Left lung (tissue), 10 donors: ENCODE data around the gene HSPA9. TPM values are rescaled to one million over a fixed set of nuclear protein-coding genes. Genes with fewer than 3 reads are reported as not detected.

Experiments
- ATAC-seq: fragments of 200-7000 bp; cut with Tn5 transposase; one replicate; pipeline ENCODE4 v1.9.1; 2020; ENCODE audit warnings: moderate library complexity
- DNase-seq, 4 donors: peaks; one replicate each; pipeline ENCODE4 v3.0.0-alpha.2; 2013 to 2020
- H3K27ac ChIP-seq, 2 donors: fragments of 200-600 bp; sonication (generic) in 1 of 2; one replicate each; pipeline versions ENCODE4 v1.5.0 to v1.8.0; 2020 to 2021
- H3K27me3 ChIP-seq, 2 donors: fragments of 200-600 bp; sonication (generic) in 1 of 2; one replicate each; pipeline versions ENCODE4 v1.5.0 to v1.8.0; 2020 to 2021
- H3K36me3 ChIP-seq, 2 donors: fragments of 200-600 bp; sonication (generic) in 1 of 2; one replicate each; pipeline versions ENCODE4 v1.5.0 to v1.8.0; 2020 to 2021
- H3K4me1 ChIP-seq, 2 donors: fragments of 200-600 bp; one replicate each; pipeline ENCODE4 v1.8.0; 2021
- H3K4me3 ChIP-seq, 2 donors: fragments of 200-600 bp; sonication (generic) in 1 of 2; one replicate each; pipeline versions ENCODE4 v1.5.0 to v1.8.0; 2020 to 2021; ENCODE audit warnings: mild to moderate bottlenecking in 1 of 2
- H3K9me3 ChIP-seq, 2 donors: fragments of 200-600 bp; sonication (generic) in 1 of 2; one replicate each; pipeline versions ENCODE4 v1.5.0 to v1.8.0; 2020 to 2021
- intact Hi-C, 2 donors: fragments of 100-400 bp; cut with DNase I; formaldehyde crosslinking; loops; one replicate each; pipeline versions ENCODE4 v1.11.2 to v1.14.2; 2022
- polyA plus RNA-seq, 6 donors: library from polyadenylated mRNA; unstranded; fragments of 120-200 nt; gene quantifications; one replicate each; pipeline ENCODE4 v1.2.1, GENCODE V29; 2013; ENCODE audit not compliant: insufficient read length in 6 of 6
- total RNA-seq, 2 donors: library from RNA; stranded (reverse); fragmentation: NEBNext Ultra II Directional; extraction: Animal tissue kit (Norgen Biotek cat#: 25700); gene quantifications; one replicate each; pipeline ENCODE4 v1.2.1, GENCODE V29; 2021
- TF ChIP-seq, protein P1 (sequence below), 2 donors: fragments of 200-600 bp; sonication (generic) in 1 of 2; IDR thresholded peaks; one replicate each; pipeline versions ENCODE4 v1.5.0 to v1.8.0; 2021; ENCODE audit warnings: antibody characterized with exemption in 2 of 2
- donor health status: DM: no; HTN: yes; CAD: no.
- donor health status: DM: no; HTN: no; CAD: no.

Gene HSPA9
- total and polyA plus RNA-seq, 8 donors = 128 to 220 (median 209) TPM

DNA sequence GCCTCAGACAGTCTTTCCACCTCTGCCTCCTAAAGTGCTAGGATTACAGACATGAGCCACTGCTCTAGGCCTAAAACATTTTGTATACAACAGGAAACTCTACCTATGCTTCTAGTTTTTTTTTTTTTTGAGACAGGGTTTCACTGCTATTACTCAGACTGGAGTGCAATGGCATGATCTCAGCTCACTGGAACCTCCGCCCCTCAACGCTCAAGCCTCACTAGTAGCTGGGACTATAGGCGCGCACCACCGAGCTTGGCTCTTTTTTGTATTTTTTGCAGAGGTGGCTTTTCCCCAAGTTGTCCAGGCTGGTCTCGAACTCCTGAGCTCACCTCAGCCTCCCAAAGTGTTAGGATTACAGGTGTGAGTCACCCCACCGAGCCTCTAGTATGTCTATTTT is 5.4 kb downstream of the HSPA9 start:
- TF ChIP-seq, protein P1, sequence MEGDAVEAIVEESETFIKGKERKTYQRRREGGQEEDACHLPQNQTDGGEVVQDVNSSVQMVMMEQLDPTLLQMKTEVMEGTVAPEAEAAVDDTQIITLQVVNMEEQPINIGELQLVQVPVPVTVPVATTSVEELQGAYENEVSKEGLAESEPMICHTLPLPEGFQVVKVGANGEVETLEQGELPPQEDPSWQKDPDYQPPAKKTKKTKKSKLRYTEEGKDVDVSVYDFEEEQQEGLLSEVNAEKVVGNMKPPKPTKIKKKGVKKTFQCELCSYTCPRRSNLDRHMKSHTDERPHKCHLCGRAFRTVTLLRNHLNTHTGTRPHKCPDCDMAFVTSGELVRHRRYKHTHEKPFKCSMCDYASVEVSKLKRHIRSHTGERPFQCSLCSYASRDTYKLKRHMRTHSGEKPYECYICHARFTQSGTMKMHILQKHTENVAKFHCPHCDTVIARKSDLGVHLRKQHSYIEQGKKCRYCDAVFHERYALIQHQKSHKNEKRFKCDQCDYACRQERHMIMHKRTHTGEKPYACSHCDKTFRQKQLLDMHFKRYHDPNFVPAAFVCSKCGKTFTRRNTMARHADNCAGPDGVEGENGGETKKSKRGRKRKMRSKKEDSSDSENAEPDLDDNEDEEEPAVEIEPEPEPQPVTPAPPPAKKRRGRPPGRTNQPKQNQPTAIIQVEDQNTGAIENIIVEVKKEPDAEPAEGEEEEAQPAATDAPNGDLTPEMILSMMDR (IDR thresholded peaks at IDR 0.05) = no peak
- no peak for ATAC-seq
- no peak overlapping the region for H3K27ac ChIP-seq
- H3K36me3 ChIP-seq = peaks cover 0 to 88% of the 10 kb centered on the region in 2 donors
- no peaks in the 10 kb centered on the region for H3K27me3 ChIP-seq
- no peak overlapping the region for H3K4me3 ChIP-seq
- intact Hi-C loops = no loop called here
- no peak for DNase-seq
- H3K4me1 ChIP-seq = peaks cover 10 to 19% of the 10 kb centered on the region in 2 donors
- no peaks in the 10 kb centered on the region for H3K9me3 ChIP-seq

DNA sequence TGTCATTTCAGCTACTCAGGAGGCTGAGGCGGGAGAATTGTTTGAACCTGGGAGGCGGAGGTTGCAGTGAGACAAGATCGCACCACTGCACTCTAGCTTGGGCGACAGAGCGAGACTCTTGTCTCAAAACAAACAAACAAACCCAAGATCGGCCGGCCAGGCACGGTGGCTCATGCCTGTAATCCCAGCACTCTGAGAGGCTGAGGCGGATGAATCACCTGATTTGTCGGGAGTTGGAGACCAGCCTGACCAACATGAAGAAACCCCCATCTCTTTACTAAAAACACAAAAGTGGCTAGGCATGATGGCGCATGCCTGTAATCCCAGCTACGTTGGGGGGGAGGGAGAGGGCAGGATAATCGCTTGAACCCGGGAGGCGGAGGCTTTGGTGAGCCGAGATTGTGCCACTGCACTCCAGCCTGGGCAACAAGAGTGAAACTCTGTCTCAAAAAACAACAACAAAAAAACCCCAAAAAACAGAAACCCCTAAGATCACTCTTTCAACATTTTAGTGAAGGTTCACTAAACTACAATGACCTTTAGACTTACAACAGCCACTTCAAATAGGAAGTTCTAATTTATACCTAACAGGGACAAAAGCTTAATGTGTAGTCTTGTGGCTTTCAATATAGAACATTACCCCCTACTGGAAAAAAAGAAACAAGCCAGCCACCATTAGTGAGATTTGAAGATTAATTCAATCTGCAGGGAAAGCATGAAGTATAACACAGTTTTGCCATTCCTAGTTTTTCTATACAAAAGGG is 7.0 kb downstream of the HSPA9 start:
- Histone ChIP-seq H3K36me3 (peaks cover 0 to 100% of the 10 kb centered on the region in 2 donors), H3K27me3 (no peaks in the 10 kb centered on the region), H3K27ac (no peak overlapping the region), H3K9me3 (no peaks in the 10 kb centered on the region), H3K4me1 (peaks cover 0 to 10% of the 10 kb centered on the region in 2 donors), H3K4me3 (no peak overlapping the region)
- TF ChIP-seq, protein P1 (IDR thresholded peaks at IDR 0.05) = no peak
- no peak for DNase-seq
- ATAC-seq = no peak
- intact Hi-C loops = no loop called here

DNA sequence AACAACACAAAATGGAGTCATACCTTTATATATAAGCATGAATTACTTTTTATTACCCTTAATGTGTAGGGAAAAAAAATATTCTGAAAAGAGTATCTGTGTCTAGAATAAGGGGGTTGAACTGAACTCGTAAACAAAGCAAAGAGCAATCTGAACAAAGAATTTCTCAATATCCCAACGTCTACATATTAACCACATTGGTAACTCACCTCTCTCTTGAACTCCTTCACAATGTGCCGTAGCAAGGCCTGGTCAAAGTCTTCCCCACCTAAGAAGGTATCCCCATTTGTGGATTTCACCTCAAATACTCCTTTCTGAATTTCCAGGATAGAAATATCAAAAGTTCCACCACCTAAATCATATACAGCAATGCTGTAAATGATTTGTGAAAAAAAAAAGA is 8.4 kb downstream of the HSPA9 start:
- ATAC-seq = no peak
- TF ChIP-seq, protein P1 (IDR thresholded peaks at IDR 0.05) = no peak

DNA sequence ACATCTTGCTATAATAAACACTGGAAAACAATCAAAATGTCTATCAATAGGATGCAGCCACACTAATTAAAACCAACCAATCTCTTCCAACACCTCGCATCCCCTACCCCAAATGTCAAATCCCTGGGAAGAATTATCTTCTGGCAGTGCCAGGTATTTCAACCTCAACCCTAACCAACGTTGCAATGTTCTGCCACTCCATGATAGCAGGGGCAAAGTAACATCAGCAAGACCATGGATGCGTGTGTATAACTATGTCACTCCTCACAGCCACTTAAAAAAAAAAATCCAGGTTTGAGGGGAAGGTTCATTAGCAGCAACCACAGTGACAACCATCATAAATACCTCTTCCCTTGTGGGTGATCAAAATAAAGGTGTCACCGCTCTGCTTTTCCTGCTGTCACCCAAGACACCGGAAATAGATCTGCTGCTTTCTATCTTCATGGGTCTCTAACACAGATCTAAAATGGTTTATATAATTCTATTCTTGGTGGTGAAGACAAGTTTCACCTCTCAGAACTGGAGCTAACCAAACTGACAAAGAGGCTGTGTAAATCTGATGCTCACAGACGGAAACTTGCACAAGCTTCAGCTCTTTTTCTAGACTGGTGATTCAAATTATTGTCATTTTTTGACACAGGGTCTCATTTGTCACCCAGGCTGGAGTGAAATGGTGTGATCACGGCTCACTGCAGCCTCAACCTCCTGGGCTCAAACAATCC is 9.9 kb downstream of the HSPA9 start:
- H3K4me3 ChIP-seq = no peak overlapping the region
- ATAC-seq (no peak), DNase-seq (no peak)
- H3K27ac ChIP-seq = no peak overlapping the region
- H3K4me1 ChIP-seq = peaks cover 0 to 7% of the 10 kb centered on the region in 2 donors
- intact Hi-C loops = no loop called here
- TF ChIP-seq, protein P1 (IDR thresholded peaks at IDR 0.05) = no peak
- no peaks in the 10 kb centered on the region for H3K9me3 ChIP-seq
- no peaks in the 10 kb centered on the region for H3K27me3 ChIP-seq
- H3K36me3 ChIP-seq = peaks cover 0 to 98% of the 10 kb centered on the region in 2 donors

More for the DNA sequence above, 8.4 kb downstream of the HSPA9 start:
- DNase-seq = no peak
- H3K27ac ChIP-seq = no peak overlapping the region
- H3K9me3 ChIP-seq = no peaks in the 10 kb centered on the region
- H3K4me3 ChIP-seq = no peak overlapping the region
- intact Hi-C loops = no loop called here
- no peaks in the 10 kb centered on the region for H3K27me3 ChIP-seq
- H3K4me1 ChIP-seq = peaks cover 0 to 7% of the 10 kb centered on the region in 2 donors
- peaks cover 0 to 98% of the 10 kb centered on the region in 2 donors for H3K36me3 ChIP-seq

DNA sequence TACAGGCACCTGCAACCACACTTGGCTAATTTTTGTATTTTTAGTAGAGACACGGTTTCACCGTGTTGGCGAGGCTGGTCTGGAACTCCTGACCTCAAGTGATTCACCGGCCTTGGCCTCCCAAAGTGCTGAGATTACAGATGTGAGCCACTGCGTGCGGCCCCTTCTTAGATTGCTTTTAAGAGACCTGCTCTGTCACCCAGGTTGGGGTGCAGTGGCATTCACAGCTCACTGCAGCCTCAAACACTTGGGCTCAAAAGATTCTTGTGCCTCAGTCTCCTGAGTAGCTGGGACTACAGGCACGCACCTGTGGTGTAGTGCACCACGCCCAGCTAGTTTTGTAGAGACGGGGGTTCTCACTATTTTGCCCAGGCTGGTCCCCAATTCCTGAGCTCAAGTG is 11.0 kb downstream of the HSPA9 start:
- Histone ChIP-seq H3K4me1 (peaks cover 0 to 3% of the 10 kb centered on the region in 2 donors), H3K36me3 (peaks cover 0 to 98% of the 10 kb centered on the region in 2 donors), H3K4me3 (no peak overlapping the region), H3K27ac (no peak overlapping the region), H3K27me3 (no peaks in the 10 kb centered on the region), H3K9me3 (no peaks in the 10 kb centered on the region)
- ATAC-seq = no peak
- no peak for DNase-seq
- TF ChIP-seq, protein P1 (IDR thresholded peaks at IDR 0.05) = no peak
- intact Hi-C loops = no loop called here
